ENCODE measurements around the gene SMARCAD1.
"Not testable (repeated sequence)": the region's sequence is repeated elsewhere in the genome, so short reads cannot be mapped to it uniquely, and the experiment has no call there.

The SMARCAD1 gene

GRCh38 chr4:94302191-94302590 lies 94.5 kb downstream of the SMARCAD1 start:
- peak; percentile 20 for DNase-seq

GRCh38 chr4:94304365-94304971 lies 96.8 kb downstream of the SMARCAD1 start:
- DNase-seq, result peak; percentile 44

- DNase-seq, result peak; percentile 30
Measured at GRCh38 chr4:94305466-94306225, 98.0 kb downstream of the SMARCAD1 start.

GRCh38 chr4:94306713-94307112 lies 99.0 kb downstream of the SMARCAD1 start:
- no peak for DNase-seq

- DNase-seq, result peak; percentile 62
Measured at GRCh38 chr4:94307231-94307871, 99.7 kb downstream of the SMARCAD1 start.

GRCh38 chr4:94319927-94320326 lies 112.3 kb downstream of the SMARCAD1 start:
- not testable (repeated sequence) for DNase-seq

- no peak for DNase-seq
Measured at GRCh38 chr4:94325835-94326234, 118.2 kb downstream of the SMARCAD1 start.

- DNase-seq, result no peak
Measured at GRCh38 chr4:94329933-94330332, 122.3 kb downstream of the SMARCAD1 start.

- peak; percentile 28 for DNase-seq
Measured at GRCh38 chr4:94332983-94333590, 125.4 kb downstream of the SMARCAD1 start.

- DNase-seq, result no peak
Measured at GRCh38 chr4:94333866-94334265, 126.2 kb downstream of the SMARCAD1 start.

- DNase-seq, result no peak
Measured at GRCh38 chr4:94334476-94334875, 126.8 kb downstream of the SMARCAD1 start.

- DNase-seq, result no peak
Measured at GRCh38 chr4:94334962-94335361, 127.3 kb downstream of the SMARCAD1 start.

GRCh38 chr4:94336303-94336702 lies 128.6 kb downstream of the SMARCAD1 start:
- DNase-seq, result no peak

GRCh38 chr4:94336791-94337190 lies 129.1 kb downstream of the SMARCAD1 start:
- not testable (repeated sequence) for DNase-seq

GRCh38 chr4:94338681-94339351 lies 131.2 kb downstream of the SMARCAD1 start:
- no peak for DNase-seq

- DNase-seq, result no peak
Measured at GRCh38 chr4:94339779-94340178, 132.1 kb downstream of the SMARCAD1 start.

Measured in fibroblast of skin of back (primary cell).